Sigmoid colon (tissue), 7 donors: ENCODE measurements around the gene PRR20A. TPM values are rescaled to one million over a fixed set of nuclear protein-coding genes. Genes with fewer than 3 reads are reported as not detected.
"Not testable (repeated sequence)": the region's sequence is repeated elsewhere in the genome, so short reads cannot be mapped to it uniquely, and the experiment has no call there.

Source experiments
- DNase-seq: peaks from one replicate; pipeline ENCODE4 v3.0.0-alpha.2; 2019
- H3K27ac ChIP-seq, 4 donors: fragments of 200-600 bp; sonication (generic); one replicate each; pipeline ENCODE4 v1.5.1; 2016 to 2019; ENCODE audit warnings: mild to moderate bottlenecking in 1 of 4
- H3K27me3 ChIP-seq, 3 donors: fragments of 200-600 bp; sonication (generic); one replicate each; pipeline ENCODE4 v1.5.1; 2019; ENCODE audit warnings: mild to moderate bottlenecking in 1 of 3
- H3K36me3 ChIP-seq, 4 donors: fragments of 200-600 bp; sonication (generic); one replicate each; pipeline ENCODE4 v1.5.1; 2016 to 2019
- H3K4me1 ChIP-seq, 4 donors: fragments of 200-600 bp; sonication (generic); one replicate each; pipeline ENCODE4 v1.5.1; 2017 to 2019
- H3K4me3 ChIP-seq, 4 donors: fragments of 200-600 bp; sonication (generic); one replicate each; pipeline ENCODE4 v1.5.1; 2017 to 2019; ENCODE audit warnings: mild to moderate bottlenecking in 2 of 4, moderate library complexity in 1 of 4
- H3K9me3 ChIP-seq, 4 donors: fragments of 200-600 bp in 3 of 4; sonication (generic) in 3 of 4; one replicate each; pipeline versions ENCODE4 v1.5.1 to v1.6.1; 2013 to 2019
- EP300 ChIP-seq, 4 donors: sonication (generic); formaldehyde crosslinking; IDR thresholded peaks; one replicate each; pipeline ENCODE4 v1.6.1; 2017; ENCODE audit warnings: antibody characterized with exemption in 4 of 4
- POLR2A ChIP-seq, 2 donors: fragments of 450-650 bp; IDR thresholded peaks; one replicate each; pipeline ENCODE4 v1.6.1; 2016; ENCODE audit warnings: antibody characterized with exemption in 2 of 2, mild to moderate bottlenecking in 2 of 2, moderate library complexity in 2 of 2
- POLR2AphosphoS5 ChIP-seq, 4 donors: sonication (generic); formaldehyde crosslinking; IDR thresholded peaks; one replicate each; pipeline ENCODE4 v1.6.1; 2017; ENCODE audit warnings: antibody characterized with exemption in 4 of 4
- WGBS, 2 donors: extraction: QIAGEN DNeasy Blood & Tissue Kit; methylation state at CpG; one replicate each; pipeline ENCODE4 v1.1.7; 2013; 5-methylcytosine and 5-hydroxymethylcytosine counted together
- intact Hi-C: fragments of 100-400 bp; cut with DNase I; formaldehyde crosslinking; loops from one replicate; pipeline ENCODE4 v1.15.1; 2023
- polyA plus RNA-seq, 3 donors: library from polyadenylated mRNA; stranded (reverse); fragments of 200-250 nt; gene quantifications; one replicate each; pipeline ENCODE4 v1.2.3, GENCODE V29; 2013
- total RNA-seq, 4 donors: library from RNA; depleted of rRNA; stranded (reverse); fragments of >200 nt; gene quantifications; one replicate each; pipeline ENCODE4 v1.1.0, GENCODE V29; 2016
- TF ChIP-seq, protein P1 (sequence below), 4 experiments: fragments of 450-650 bp in 3 of 4; fragments of 200-600 bp in 1 of 4; IDR thresholded peaks; one replicate each; pipeline ENCODE4 v1.5.1; 2016 to 2019; ENCODE audit warnings: antibody characterized with exemption in 4 of 4, mild to moderate bottlenecking in 3 of 4, moderate library complexity in 2 of 4
- donor health status: healthy with polysubstance abuse.
- donor health status: Bipolar disorder and iron deficiency.
- donor health status: healthy.

Gene PRR20A
- total RNA-seq: not detected
- polyA plus RNA-seq: not detected

DNA sequence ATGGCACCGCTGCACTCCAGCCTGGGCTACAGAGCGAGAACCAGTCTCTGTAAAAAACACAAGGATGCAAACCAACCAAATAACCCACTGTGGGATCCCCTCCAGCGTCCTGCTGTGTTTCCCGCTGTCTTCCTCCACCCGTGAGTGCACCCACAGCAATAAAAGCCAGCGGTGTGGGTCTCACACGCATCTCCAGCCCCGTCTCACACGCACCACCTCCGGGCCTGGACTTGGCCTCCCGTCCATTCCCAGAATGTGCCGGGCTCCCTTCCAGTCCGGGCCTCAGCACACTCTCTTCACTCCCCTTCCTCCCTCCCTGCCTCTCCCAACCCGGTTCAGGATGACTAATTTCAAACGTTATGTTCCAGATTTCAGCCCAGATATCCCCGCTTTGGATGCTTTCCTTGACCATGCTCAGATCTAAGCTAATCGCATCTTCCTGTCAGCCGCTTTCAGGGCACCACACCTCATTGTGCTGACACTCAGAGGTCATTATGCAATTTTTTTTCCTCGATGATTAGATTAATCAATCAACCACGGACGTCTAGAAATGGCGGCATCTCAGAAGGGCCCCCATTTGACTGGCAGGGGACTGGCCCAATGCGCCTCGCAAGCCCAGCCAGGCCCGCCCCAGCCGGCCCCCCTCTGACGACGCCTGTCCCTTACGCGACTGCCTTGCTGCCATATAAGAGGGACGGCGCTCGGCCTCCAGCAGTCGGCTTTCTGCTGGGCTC, at the start of gene PRR20A:
TSS of gene PRR20A (plus strand) at position 684 of the 734 bp plus-strand sequence. CDS start 387 bp downstream, outside the sequence.
- H3K4me1 ChIP-seq, H3K27ac ChIP-seq, H3K27me3 ChIP-seq, intact Hi-C loops, H3K4me3 ChIP-seq, H3K36me3 ChIP-seq, DNase-seq, H3K9me3 ChIP-seq: not testable (repeated sequence)
- 96 to 98% methylated on average over 10 to 13 of the region's 34 CpGs for WGBS, 2 donors

DNA sequence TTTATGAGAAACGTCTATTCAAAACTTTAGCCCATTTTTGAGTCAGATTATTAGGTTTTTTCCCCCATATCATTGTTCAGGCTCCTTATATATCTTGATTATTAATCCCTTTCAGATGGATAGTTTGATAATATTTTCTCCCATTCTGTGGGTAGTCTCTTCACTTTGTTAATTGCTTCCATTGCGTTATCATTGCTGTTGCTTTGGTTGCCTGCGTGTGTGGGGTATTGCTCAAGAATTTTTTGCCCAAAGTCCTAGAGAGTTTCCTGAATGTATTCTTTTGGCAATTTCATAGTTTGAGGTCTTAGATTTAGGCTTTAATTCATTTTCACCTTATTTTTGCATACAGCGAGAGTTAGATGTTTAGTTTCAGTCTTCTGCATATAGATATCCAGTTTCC, 25.8 kb upstream of the PRR20A start:
- no peaks in the 10 kb centered on the region for H3K27me3 ChIP-seq
- WGBS, 2 donors: 80 to 92% methylated on average over 4 of the region's 4 CpGs
- intact Hi-C loops: no loop called here
- no peak overlapping the region for H3K27ac ChIP-seq
- no peak for DNase-seq
- H3K9me3 ChIP-seq: no peaks in the 10 kb centered on the region
- H3K4me1 ChIP-seq: no peaks in the 10 kb centered on the region
- TF ChIP-seq POLR2AphosphoS5 (IDR thresholded peaks at IDR 0.05) (no peak), POLR2A (IDR thresholded peaks at IDR 0.05) (no peak), EP300 (IDR thresholded peaks at IDR 0.05) (no peak)
- TF ChIP-seq, protein P1, sequence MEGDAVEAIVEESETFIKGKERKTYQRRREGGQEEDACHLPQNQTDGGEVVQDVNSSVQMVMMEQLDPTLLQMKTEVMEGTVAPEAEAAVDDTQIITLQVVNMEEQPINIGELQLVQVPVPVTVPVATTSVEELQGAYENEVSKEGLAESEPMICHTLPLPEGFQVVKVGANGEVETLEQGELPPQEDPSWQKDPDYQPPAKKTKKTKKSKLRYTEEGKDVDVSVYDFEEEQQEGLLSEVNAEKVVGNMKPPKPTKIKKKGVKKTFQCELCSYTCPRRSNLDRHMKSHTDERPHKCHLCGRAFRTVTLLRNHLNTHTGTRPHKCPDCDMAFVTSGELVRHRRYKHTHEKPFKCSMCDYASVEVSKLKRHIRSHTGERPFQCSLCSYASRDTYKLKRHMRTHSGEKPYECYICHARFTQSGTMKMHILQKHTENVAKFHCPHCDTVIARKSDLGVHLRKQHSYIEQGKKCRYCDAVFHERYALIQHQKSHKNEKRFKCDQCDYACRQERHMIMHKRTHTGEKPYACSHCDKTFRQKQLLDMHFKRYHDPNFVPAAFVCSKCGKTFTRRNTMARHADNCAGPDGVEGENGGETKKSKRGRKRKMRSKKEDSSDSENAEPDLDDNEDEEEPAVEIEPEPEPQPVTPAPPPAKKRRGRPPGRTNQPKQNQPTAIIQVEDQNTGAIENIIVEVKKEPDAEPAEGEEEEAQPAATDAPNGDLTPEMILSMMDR (IDR thresholded peaks at IDR 0.05): no peak
- H3K4me3 ChIP-seq: no peak overlapping the region
- H3K36me3 ChIP-seq: no peaks in the 10 kb centered on the region

DNA sequence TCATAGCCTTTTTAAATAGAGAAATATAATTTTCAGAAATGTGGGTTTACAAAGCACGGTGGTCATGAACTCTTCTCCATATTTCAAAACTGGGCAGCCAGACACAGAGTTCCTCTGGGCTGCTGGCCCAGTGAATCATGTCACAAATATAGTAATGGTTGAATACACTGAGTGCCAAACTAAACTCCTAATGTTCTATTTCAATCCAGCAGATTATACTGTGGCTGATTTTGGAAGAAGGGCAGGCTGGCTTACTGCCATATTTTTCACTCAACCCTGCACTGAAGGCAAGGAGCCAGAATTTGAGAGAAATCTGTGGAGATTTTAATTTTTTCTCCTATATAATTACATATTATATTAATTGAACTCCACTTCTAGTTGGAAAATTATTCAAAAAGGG, 17.0 kb upstream of the PRR20A start:
- intact Hi-C loops: no loop called here

DNA sequence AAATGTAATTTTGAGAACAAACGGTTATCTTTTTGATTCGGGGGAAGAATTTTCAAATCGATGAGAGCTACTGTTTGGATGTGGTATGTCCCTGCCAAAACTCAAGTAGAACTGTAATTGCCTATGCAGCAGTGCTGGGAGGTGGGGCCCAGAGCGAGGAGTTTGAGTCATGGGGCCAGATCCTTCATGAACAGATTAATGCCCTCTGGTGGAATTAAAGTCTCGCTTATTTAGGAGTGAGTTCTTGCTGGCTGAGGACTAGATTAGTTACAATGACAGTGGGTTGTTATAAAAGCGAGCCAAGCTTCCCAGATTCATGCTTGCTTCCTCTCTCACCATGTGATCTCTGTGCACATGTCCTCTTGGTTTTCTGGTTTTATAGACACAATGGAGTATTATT, 11.8 kb upstream of the PRR20A start:
- no peak for TF ChIP-seq EP300 (IDR thresholded peaks at IDR 0.05)
- no peak for TF ChIP-seq POLR2A (IDR thresholded peaks at IDR 0.05)
- TF ChIP-seq, protein P1 (IDR thresholded peaks at IDR 0.05): no peak
- intact Hi-C loops: no loop called here
- Histone ChIP-seq H3K9me3 (no peaks in the 10 kb centered on the region), H3K27ac (no peak overlapping the region), H3K4me3 (no peak overlapping the region), H3K4me1 (peaks cover 0 to 6% (median under 1%) of the 10 kb centered on the region in 4 donors), H3K27me3 (no peaks in the 10 kb centered on the region), H3K36me3 (no peaks in the 10 kb centered on the region)
- no peak for DNase-seq
- WGBS, 2 donors: 88 to 91% methylated on average over 6 of the region's 6 CpGs

More for the DNA sequence above, 17.0 kb upstream of the PRR20A start:
- Histone ChIP-seq H3K4me1 (peaks cover 0 to 18% (median 3%) of the 10 kb centered on the region in 4 donors), H3K27ac (peak overlapping the region in 2 of 4 donors; percentile 16 to 38), H3K4me3 (no peak overlapping the region), H3K27me3 (no peaks in the 10 kb centered on the region), H3K9me3 (no peaks in the 10 kb centered on the region), H3K36me3 (no peaks in the 10 kb centered on the region)
- TF ChIP-seq POLR2AphosphoS5 (IDR thresholded peaks at IDR 0.05) (no peak), EP300 (IDR thresholded peaks at IDR 0.05) (no peak), POLR2A (IDR thresholded peaks at IDR 0.05) (no peak)
- TF ChIP-seq, protein P1 (IDR thresholded peaks at IDR 0.05): no peak
- 78 to 85% methylated on average over 1 of the region's 1 CpG for WGBS, 2 donors
- DNase-seq: no peak

DNA sequence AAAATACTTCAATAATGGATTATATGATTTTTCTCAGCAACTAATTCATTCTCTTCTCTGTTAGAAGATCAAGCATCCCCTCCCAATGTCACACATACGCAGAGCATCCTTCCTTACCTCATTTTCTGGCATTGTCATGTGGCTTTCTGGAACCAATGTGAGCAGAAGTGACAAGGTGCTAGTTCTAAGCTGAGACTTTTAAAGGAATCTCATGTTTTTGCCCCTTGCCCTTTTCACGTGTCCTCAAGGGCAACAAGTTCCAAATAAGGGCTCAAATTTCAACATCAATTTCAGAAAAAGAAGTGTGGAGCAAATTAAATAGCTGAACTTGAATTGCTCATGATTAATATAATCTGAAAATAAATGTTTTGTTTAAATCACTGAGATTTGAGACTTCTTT, 4.6 kb upstream of the PRR20A start:
- intact Hi-C loops: no loop called here
- 22 to 64% methylated on average over 2 of the region's 2 CpGs for WGBS, 2 donors
- TF ChIP-seq, protein P1 (IDR thresholded peaks at IDR 0.05): no peak
- TF ChIP-seq EP300 (IDR thresholded peaks at IDR 0.05): no peak
- TF ChIP-seq POLR2A (IDR thresholded peaks at IDR 0.05): no peak
- TF ChIP-seq POLR2AphosphoS5 (IDR thresholded peaks at IDR 0.05): no peak

More for the DNA sequence above, 4.6 kb upstream of the PRR20A start:
- Histone ChIP-seq H3K9me3 (no peaks in the 10 kb centered on the region), H3K27ac (no peak overlapping the region), H3K36me3 (no peaks in the 10 kb centered on the region), H3K4me3 (no peak overlapping the region), H3K27me3 (no peaks in the 10 kb centered on the region), H3K4me1 (no peaks in the 10 kb centered on the region)
- DNase-seq: no peak
